Activated CD4-positive, alpha-beta T cell treated with anti-CD3 and anti-CD28 coated beads, Interleukin-2, amount 50 U/mL, for 16 hours (primary cell): ENCODE data around the gene MTG2.

ENCODE experiments used
- DNase-seq: peaks from one replicate; pipeline ENCODE4 v3.0.0-alpha.2; 2020

Gene MTG2

GRCh38 chr20:62222972-62223371, 40.1 kb downstream of the MTG2 start:
- no peak for DNase-seq

GRCh38 chr20:62223571-62223970, 40.7 kb downstream of the MTG2 start:
- DNase-seq = no peak

GRCh38 chr20:62224113-62224855, 41.5 kb downstream of the MTG2 start:
- no peak for DNase-seq

GRCh38 chr20:62225026-62225425, 42.2 kb downstream of the MTG2 start:
- no peak for DNase-seq

- no peak for DNase-seq
Measured at GRCh38 chr20:62225820-62226635, 43.2 kb downstream of the MTG2 start.

GRCh38 chr20:62226707-62227590, 44.1 kb downstream of the MTG2 start:
- DNase-seq = no peak

GRCh38 chr20:62227591-62227976, 44.8 kb downstream of the MTG2 start:
- no peak for DNase-seq

GRCh38 chr20:62227977-62228958, 45.4 kb downstream of the MTG2 start:
- DNase-seq = no peak

GRCh38 chr20:62228982-62229545, 46.2 kb downstream of the MTG2 start:
- no peak for DNase-seq

GRCh38 chr20:62229667-62230066, 46.8 kb downstream of the MTG2 start:
- DNase-seq = no peak

- no peak for DNase-seq
Measured at GRCh38 chr20:62230276-62230675, 47.4 kb downstream of the MTG2 start.

GRCh38 chr20:62230696-62231095, 47.9 kb downstream of the MTG2 start:
- DNase-seq = no peak

GRCh38 chr20:62231292-62231691, 48.5 kb downstream of the MTG2 start:
- DNase-seq = no peak

- no peak for DNase-seq
Measured at GRCh38 chr20:62232194-62232593, 49.4 kb downstream of the MTG2 start.

- no peak for DNase-seq
Measured at GRCh38 chr20:62232770-62233645, 50.2 kb downstream of the MTG2 start.

- DNase-seq = no peak
Measured at GRCh38 chr20:62233684-62234083, 50.9 kb downstream of the MTG2 start.

GRCh38 chr20:62234339-62234738, 51.5 kb downstream of the MTG2 start:
- DNase-seq = no peak

- DNase-seq = no peak
Measured at GRCh38 chr20:62235001-62235776, 52.4 kb downstream of the MTG2 start.

- DNase-seq = no peak
Measured at GRCh38 chr20:62235777-62236157, 52.9 kb downstream of the MTG2 start.

- no peak for DNase-seq
Measured at GRCh38 chr20:62236200-62236599, 53.4 kb downstream of the MTG2 start.
